ENCODE data around the gene S1PR4. TPM values are rescaled to one million over a fixed set of nuclear protein-coding genes. Genes with fewer than 3 reads are reported as not detected.

The S1PR4 gene
- total and polyA plus RNA-seq, 2 experiments from 2014 or later = 0.24 TPM; not detected in 1

- TF ChIP-seq, protein P1, sequence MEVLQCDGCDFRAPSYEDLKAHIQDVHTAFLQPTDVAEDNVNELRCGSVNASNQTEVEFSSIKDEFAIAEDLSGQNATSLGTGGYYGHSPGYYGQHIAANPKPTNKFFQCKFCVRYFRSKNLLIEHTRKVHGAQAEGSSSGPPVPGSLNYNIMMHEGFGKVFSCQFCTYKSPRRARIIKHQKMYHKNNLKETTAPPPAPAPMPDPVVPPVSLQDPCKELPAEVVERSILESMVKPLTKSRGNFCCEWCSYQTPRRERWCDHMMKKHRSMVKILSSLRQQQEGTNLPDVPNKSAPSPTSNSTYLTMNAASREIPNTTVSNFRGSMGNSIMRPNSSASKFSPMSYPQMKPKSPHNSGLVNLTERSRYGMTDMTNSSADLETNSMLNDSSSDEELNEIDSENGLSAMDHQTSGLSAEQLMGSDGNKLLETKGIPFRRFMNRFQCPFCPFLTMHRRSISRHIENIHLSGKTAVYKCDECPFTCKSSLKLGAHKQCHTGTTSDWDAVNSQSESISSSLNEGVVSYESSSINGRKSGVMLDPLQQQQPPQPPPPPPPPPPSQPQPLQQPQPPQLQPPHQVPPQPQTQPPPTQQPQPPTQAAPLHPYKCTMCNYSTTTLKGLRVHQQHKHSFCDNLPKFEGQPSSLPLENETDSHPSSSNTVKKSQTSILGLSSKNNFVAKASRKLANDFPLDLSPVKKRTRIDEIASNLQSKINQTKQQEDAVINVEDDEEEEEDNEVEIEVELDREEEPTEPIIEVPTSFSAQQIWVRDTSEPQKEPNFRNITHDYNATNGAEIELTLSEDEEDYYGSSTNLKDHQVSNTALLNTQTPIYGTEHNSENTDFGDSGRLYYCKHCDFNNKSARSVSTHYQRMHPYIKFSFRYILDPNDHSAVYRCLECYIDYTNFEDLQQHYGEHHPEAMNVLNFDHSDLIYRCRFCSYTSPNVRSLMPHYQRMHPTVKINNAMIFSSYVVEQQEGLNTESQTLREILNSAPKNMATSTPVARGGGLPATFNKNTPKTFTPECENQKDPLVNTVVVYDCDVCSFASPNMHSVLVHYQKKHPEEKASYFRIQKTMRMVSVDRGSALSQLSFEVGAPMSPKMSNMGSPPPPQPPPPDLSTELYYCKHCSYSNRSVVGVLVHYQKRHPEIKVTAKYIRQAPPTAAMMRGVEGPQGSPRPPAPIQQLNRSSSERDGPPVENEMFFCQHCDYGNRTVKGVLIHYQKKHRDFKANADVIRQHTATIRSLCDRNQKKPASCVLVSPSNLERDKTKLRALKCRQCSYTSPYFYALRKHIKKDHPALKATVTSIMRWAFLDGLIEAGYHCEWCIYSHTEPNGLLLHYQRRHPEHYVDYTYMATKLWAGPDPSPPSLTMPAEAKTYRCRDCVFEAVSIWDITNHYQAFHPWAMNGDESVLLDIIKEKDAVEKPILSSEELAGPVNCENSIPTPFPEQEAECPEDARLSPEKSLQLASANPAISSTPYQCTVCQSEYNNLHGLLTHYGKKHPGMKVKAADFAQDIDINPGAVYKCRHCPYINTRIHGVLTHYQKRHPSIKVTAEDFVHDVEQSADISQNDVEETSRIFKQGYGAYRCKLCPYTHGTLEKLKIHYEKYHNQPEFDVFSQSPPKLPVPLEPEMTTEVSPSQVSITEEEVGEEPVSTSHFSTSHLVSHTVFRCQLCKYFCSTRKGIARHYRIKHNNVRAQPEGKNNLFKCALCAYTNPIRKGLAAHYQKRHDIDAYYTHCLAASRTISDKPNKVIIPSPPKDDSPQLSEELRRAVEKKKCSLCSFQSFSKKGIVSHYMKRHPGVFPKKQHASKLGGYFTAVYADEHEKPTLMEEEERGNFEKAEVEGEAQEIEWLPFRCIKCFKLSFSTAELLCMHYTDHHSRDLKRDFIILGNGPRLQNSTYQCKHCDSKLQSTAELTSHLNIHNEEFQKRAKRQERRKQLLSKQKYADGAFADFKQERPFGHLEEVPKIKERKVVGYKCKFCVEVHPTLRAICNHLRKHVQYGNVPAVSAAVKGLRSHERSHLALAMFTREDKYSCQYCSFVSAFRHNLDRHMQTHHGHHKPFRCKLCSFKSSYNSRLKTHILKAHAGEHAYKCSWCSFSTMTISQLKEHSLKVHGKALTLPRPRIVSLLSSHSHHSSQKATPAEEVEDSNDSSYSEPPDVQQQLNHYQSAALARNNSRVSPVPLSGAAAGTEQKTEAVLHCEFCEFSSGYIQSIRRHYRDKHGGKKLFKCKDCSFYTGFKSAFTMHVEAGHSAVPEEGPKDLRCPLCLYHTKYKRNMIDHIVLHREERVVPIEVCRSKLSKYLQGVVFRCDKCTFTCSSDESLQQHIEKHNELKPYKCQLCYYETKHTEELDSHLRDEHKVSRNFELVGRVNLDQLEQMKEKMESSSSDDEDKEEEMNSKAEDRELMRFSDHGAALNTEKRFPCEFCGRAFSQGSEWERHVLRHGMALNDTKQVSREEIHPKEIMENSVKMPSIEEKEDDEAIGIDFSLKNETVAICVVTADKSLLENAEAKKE (CRISPR knock-in tag; IDR thresholded peaks at IDR 0.05) = no peak
- TF ChIP-seq JUNB (IDR thresholded peaks at IDR 0.05; ENCODE audit: unreplicated experiment) = no peak
- no peak for TF ChIP-seq EZH2phosphoT487 (IDR thresholded peaks at IDR 0.05; ENCODE audit: unreplicated experiment)
- TF ChIP-seq CTCF (conservative IDR thresholded peaks at IDR 0.05; ENCODE audit: low read depth in 2 of 2) = no peak
- no peak for TF ChIP-seq ZNF331 (CRISPR knock-in tag; IDR thresholded peaks at IDR 0.05; ENCODE audit: low read depth)
- no peak for TF ChIP-seq ZNF114 (CRISPR knock-in tag; IDR thresholded peaks at IDR 0.05)
Observed at GRCh38 chr19:3142781-3143337, 35.7 kb upstream of the S1PR4 start (continued).

Measured in GM23338 (cell line).